RKO (cell line): Measurements from ENCODE around the gene CD248.

Source experiments
- DNase-seq: peaks from one replicate; pipeline ENCODE4 v3.0.0-alpha.2; 2016; ENCODE audit warnings: low spot score

The CD248 gene

DNA sequence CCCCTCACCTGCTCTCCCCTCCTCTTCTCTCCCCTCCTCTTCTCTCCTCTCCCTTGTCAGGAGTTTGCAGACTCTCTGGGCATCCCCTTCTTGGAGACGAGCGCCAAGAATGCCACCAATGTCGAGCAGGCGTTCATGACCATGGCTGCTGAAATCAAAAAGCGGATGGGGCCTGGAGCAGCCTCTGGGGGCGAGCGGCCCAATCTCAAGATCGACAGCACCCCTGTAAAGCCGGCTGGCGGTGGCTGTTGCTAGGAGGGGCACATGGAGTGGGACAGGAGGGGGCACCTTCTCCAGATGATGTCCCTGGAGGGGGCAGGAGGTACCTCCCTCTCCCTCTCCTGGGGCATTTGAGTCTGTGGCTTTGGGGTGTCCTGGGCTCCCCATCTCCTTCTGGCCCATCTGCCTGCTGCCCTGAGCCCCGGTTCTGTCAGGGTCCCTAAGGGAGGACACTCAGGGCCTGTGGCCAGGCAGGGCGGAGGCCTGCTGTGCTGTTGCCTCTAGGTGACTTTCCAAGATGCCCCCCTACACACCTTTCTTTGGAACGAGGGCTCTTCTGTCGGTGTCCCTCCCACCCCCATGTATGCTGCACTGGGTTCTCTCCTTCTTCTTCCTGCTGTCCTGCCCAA, 40.7 kb downstream of the CD248 start:
- no peak for DNase-seq

DNA sequence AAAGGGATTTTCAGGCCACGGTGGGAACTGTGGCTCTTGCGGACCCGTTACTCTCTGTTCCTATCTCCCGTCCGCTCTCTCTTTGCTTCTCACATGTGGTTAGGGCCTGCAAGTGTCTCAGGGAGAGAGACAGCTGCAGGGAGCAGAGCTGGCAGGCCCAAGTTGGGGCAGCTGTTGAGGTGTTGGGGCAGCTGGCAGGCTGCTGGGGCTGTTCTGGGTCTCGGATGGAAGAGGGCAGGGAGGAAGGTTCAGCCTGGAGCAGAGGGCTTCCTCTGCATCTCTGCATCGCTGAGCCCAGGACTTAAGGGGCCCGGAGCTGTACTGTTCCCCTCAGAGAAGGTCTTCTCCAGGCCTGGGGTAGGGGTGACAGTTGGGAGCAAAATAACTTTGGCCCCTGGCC, 41.4 kb downstream of the CD248 start:
- no peak for DNase-seq

DNA sequence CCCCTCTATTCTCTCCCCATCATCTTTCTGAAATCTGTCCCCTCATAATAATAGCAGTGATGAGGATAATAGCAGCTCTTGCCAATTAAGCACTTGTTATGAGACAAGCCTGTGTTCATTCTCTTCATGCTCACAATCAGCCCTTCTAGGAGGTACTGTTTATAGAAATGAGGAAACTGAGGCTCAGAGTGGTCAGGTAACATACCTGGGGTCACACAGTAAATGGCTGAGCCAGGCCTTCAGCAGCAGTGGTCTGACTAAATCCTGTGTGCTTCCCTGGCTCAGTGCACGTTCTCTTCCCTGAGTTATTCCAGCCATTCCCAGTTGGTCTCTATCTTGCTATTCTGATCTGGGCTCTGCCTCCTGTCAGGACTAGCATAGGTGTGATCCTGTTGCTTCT, 42.6 kb downstream of the CD248 start:
- no peak for DNase-seq

DNA sequence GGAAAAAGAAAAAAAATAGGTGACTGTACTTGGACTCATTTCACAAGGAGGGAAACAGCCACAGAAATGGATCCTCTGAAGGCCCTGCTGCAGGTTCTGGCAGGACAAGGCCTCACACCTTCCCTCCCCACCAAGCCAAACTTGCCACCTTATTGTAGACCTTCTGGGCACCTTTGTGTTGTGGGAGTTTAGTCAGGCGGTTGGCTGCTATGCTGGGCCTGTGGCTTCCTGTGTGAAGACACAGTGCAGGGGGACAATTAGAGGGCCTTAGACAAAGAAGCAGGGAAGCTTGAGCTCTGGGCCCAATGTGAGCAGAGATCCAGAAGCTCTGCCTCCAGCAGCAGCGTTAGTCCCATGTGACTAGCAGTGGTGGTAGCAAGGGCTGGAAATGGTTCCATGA, 44.2 kb downstream of the CD248 start:
- no peak for DNase-seq

DNA sequence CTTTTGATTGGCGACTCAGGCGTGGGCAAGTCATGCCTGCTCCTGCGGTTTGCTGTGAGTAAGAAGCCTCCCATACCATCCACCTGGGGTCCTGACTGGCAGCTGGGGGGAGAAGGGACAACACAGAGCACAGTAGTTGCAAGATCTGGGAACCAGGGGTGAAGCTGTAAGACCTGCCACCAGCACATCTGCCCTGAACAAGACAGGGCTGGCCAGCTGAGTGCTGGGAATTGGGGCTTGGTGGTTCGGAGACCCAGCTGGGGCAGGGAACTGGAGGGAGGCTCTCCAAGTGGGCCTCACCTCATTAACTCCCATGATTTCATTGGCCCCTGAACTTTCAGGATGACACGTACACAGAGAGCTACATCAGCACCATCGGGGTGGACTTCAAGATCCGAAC, 45.0 kb downstream of the CD248 start:
- no peak for DNase-seq

DNA sequence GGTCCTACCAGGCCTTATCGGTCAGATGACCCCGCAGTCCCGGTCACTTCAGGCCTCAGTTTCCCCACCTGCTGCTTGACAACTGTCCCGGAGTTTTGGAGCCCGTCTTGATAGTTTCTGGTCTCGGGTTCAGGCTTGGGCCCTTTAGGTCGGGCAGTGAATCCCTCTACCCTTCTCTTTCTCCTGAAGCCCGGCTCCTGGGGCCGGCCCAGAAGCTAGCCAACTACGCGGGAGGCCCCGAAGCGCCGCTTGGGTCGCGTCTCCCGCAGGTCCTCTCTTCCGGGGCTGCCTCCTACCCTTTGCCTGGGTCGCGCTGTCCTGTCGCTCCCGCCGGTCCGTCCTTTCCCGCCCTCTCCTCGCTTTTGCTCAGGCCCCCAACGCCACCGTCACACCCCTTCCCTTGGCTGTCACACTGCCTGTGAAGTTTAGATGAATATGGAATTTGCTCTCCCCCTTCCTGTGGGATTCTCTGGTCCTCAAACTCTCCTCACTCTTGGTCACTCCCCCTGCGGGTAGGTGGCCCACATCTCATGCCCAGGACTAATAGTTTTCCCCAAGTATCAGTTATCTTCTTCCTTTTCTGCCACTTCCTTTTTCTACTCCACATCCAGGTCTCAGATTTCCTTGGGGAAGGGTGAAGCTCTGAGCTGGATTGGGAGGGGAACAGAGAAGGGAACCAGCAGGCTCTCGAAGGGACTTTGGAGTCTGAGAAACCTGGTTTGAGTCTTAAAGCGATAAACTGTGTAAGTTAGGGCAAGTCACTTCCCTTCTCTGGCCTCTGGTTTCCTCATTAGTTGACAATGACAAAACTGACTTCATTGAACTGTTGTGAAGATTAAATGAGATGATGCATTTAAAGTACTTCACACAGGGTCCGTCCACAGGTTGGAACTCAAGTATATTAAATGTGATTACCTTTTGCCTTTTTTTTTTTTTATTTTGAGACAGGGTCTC, 47.6 kb downstream of the CD248 start:
- peak; percentile 69 for DNase-seq

DNA sequence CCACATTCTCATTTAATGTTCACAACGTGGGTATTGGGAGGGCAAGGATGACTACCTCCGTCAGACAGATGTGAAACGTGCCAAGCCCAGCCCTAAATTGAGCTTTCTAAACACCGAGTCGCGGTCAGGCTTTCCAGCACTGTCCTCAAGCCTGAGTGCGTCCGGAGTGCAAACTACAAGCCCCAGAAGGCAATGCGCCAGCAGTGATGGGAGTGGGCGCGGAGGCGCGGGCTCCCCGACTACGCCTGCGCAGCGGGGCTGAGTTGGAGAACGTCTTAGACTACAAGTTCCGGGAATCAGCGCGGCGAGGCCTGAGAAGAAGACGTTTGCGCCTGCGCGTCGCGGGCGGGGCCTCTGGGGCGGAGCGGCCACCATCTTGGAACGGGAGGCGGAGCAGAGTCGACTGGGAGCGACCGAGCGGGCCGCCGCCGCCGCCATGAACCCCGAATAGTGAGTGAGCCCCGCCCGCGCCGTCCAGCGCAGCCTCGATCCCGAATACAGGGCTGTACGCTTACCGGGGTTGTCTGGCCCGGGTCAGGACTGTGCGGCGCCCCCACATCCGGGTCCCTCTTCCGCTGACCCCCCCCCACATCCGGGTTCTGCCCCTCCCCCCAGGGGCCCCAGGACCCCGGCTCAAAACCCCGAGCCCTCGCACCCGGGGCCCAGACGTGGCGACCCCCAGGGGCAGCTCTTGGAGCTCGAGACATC, 48.4 kb downstream of the CD248 start, which contains the start of gene RAB1B:
Gene RAB1B, plus strand, starts transcription at position 396 of the 708 bp plus-strand sequence. Its CDS starts 41 bp downstream, at position 437.
- peak; percentile 99 for DNase-seq

DNA sequence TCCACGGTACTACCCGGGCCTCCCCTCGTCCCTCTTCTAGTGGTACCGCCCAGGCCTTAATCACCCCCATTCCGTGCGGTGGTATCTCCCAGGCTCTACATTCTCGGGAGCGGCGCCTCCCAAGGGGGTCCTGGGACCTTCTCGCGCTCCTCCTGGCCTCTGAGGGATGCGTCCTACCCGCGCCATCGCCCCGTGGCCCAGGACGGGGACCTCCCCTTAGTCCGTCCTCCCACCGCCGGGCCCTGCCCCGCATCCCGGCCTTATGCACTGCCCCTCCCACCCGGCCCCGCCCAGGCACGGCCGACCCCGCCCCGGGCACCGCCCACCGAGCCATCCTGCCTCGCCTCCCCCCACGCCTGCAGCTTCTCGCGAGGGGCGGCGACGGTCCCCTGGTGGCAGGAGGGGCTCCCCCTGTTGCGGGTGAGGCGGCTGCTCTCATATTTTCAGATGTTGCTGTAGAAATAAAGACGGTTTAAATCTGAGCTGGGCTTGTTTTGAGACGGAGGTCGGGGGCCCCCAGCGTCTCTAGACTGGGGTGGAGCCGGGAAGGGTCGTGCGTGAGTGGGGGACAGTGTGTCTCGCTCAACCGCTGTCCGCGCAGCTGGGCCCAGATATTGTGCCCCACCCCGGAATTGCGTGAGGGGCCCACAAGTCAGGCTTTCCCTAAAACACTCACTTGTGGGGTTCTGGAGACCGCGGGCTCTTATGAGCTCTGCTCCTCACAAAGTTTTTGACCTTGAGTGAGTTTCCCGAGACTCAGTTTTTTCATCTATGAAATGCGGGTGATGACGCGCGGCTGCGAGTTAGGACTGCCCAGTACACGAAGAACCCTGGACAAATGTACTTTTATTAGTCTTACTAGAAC, 49.2 kb downstream of the CD248 start:
- DNase-seq = peak; percentile 82

DNA sequence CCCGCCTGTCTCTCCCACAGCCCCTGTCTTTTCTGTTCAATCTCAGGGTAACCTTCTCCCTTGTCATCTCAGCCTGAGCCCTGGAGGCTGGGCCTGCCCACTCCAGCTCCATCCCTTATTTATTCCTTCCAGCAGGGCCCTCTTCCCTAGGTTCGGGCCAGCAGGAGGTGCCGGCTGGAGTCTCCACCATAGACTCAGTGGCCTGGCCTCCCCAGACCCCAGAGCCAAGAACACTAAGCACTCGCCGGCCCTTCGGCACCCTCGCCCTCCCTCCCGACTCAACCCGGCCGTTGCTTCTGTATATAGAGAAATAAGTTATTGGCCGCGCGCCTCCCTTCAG, 49.8 kb downstream of the CD248 start:
- no peak for DNase-seq

GRCh38 chr11:66266378-66267038, 50.3 kb downstream of the CD248 start:
- DNase-seq = no peak

DNA sequence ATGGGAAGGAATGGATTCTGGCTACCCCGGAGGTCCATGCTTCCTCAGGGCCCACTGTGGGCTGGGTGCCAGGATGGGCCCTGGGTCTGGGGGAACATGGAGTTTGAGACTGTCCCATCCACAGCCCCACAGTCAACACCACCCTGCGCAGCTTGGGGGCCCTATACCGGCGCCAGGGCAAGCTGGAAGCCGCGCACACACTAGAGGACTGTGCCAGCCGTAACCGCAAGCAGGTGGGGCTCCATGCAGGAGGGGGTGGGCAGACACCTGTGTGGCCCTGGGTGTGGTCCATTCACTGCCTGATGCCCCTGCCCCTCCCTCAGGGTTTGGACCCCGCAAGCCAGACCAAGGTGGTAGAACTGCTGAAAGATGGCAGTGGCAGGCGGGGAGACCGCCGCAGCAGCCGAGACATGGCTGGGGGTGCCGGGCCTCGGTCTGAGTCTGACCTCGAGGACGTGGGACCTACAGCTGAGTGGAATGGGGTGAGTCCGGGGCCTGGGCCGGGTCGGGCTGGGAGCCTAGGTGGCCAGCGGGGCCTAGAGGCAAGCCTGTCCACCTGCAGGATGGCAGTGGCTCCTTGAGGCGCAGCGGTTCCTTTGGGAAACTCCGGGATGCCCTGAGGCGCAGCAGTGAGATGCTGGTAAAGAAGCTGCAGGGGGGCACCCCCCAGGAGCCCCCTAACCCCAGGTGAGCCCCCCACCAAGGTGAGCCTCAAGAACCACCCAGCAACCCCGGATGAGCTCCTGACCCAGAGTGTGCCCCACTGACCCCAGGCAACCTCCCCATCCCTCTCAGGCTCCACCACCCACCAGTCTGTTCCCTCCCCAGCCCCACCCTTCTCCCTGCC, 51.1 kb downstream of the CD248 start:
- DNase-seq = no peak

- no peak for DNase-seq
Measured at GRCh38 chr11:66264914-66265313, 51.9 kb downstream of the CD248 start.
